NT2/D1 (cell line): ENCODE measurements around the gene FRMD4A.
"Not testable (repeated sequence)": the region's sequence is repeated elsewhere in the genome, so short reads cannot be mapped to it uniquely, and the experiment has no call there.

ENCODE experiments used
- DNase-seq: peaks from one replicate; pipeline ENCODE4 v3.0.0-alpha.2; 2011; ENCODE audit warnings: low read depth, low spot score
- H3K27me3 ChIP-seq: 2 replicates; pipeline ENCODE4 v1.6.0; 2011; ENCODE audit warnings: mild to moderate bottlenecking; ENCODE audit not compliant: insufficient read length, insufficient read depth
- H3K36me3 ChIP-seq: 2 replicates; pipeline ENCODE4 v1.6.1; 2011; ENCODE audit warnings: mild to moderate bottlenecking, low read length, mixed read lengths; ENCODE audit not compliant: insufficient read depth, insufficient read length
- H3K4me1 ChIP-seq: 2 replicates; pipeline ENCODE4 v1.5.1; 2011; ENCODE audit not compliant: insufficient read depth, insufficient read length
- H3K4me3 ChIP-seq: 2 replicates; pipeline ENCODE4 v1.5.1; 2011; ENCODE audit warnings: low read depth; ENCODE audit not compliant: insufficient read length
- H3K9ac ChIP-seq: 2 replicates; pipeline ENCODE4 v1.6.0; 2011; ENCODE audit warnings: low read depth; ENCODE audit not compliant: insufficient read length
- H3K9me3 ChIP-seq: 2 replicates; pipeline ENCODE4 v1.5.1; 2011; ENCODE audit warnings: mild to moderate bottlenecking, low read length; ENCODE audit not compliant: insufficient read depth
- SUZ12 ChIP-seq: IDR thresholded peaks from 2 replicates; pipeline ENCODE4 v1.6.1; 2011; ENCODE audit not compliant: insufficient read length, insufficient read depth; ENCODE audit errors: extremely low read depth
- YY1 ChIP-seq: IDR thresholded peaks from 2 replicates; pipeline ENCODE4 v1.6.1; 2011; ENCODE audit not compliant: insufficient read length, insufficient read depth
- ZNF274 ChIP-seq: IDR thresholded peaks from 2 replicates; pipeline ENCODE4 v1.6.1; 2011; ENCODE audit warnings: mild to moderate bottlenecking, low read depth, low read length

Gene FRMD4A

GRCh38 chr10:13902868-13903587 lies 427.7 kb downstream of the FRMD4A start:
- no peak overlapping the region for H3K4me3 ChIP-seq
- no peak overlapping the region for H3K9ac ChIP-seq
- H3K27me3 ChIP-seq: peaks cover 2% of the 10 kb centered on the region
- no peak for DNase-seq
- no peaks in the 10 kb centered on the region for H3K36me3 ChIP-seq
- no peaks in the 10 kb centered on the region for H3K9me3 ChIP-seq
- TF ChIP-seq SUZ12 (no peak), YY1 (no peak), ZNF274 (no peak)
- H3K4me1 ChIP-seq: peaks cover 2% of the 10 kb centered on the region

GRCh38 chr10:13899941-13900340 lies 430.8 kb downstream of the FRMD4A start:
- H3K9ac ChIP-seq: no peak overlapping the region
- no peaks in the 10 kb centered on the region for H3K36me3 ChIP-seq
- H3K4me3 ChIP-seq: no peak overlapping the region
- TF ChIP-seq SUZ12: no peak
- no peak for TF ChIP-seq ZNF274
- TF ChIP-seq YY1: no peak
- H3K27me3 ChIP-seq: no peaks in the 10 kb centered on the region
- peaks cover 2% of the 10 kb centered on the region for H3K4me1 ChIP-seq
- DNase-seq: no peak
- no peaks in the 10 kb centered on the region for H3K9me3 ChIP-seq

GRCh38 chr10:13896146-13896545 lies 434.6 kb downstream of the FRMD4A start:
- H3K4me3 ChIP-seq, H3K9me3 ChIP-seq, H3K9ac ChIP-seq, H3K36me3 ChIP-seq, H3K4me1 ChIP-seq, DNase-seq, H3K27me3 ChIP-seq: not testable (repeated sequence)

GRCh38 chr10:13894412-13895093 lies 436.2 kb downstream of the FRMD4A start:
- Histone ChIP-seq H3K9me3 (no peaks in the 10 kb centered on the region), H3K9ac (no peak overlapping the region), H3K4me1 (no peaks in the 10 kb centered on the region), H3K36me3 (no peaks in the 10 kb centered on the region), H3K4me3 (no peak overlapping the region), H3K27me3 (peaks cover 26% of the 10 kb centered on the region)
- no peak for TF ChIP-seq SUZ12
- TF ChIP-seq YY1: no peak
- no peak for TF ChIP-seq ZNF274
- DNase-seq: no peak

GRCh38 chr10:13893926-13894325 lies 436.8 kb downstream of the FRMD4A start:
- TF ChIP-seq ZNF274: no peak
- no peak for TF ChIP-seq YY1
- TF ChIP-seq SUZ12: no peak
- DNase-seq: no peak
- Histone ChIP-seq H3K27me3 (peaks cover 30% of the 10 kb centered on the region), H3K36me3 (peaks cover 3% of the 10 kb centered on the region), H3K4me1 (no peaks in the 10 kb centered on the region), H3K9ac (no peak overlapping the region), H3K4me3 (no peak overlapping the region), H3K9me3 (no peaks in the 10 kb centered on the region)

GRCh38 chr10:13892871-13893270 lies 437.9 kb downstream of the FRMD4A start:
- Histone ChIP-seq H3K36me3 (peaks cover 3% of the 10 kb centered on the region), H3K27me3 (peaks cover 30% of the 10 kb centered on the region), H3K4me1 (no peaks in the 10 kb centered on the region), H3K9me3 (no peaks in the 10 kb centered on the region), H3K4me3 (no peak overlapping the region), H3K9ac (no peak overlapping the region)
- TF ChIP-seq YY1 (no peak), SUZ12 (no peak), ZNF274 (no peak)
- no peak for DNase-seq

GRCh38 chr10:13892001-13892491 lies 438.7 kb downstream of the FRMD4A start:
- TF ChIP-seq SUZ12 (no peak), YY1 (no peak), ZNF274 (no peak)
- H3K9ac ChIP-seq: peak overlapping the region; percentile 74
- no peaks in the 10 kb centered on the region for H3K9me3 ChIP-seq
- H3K4me3 ChIP-seq: peak overlapping the region; percentile 32
- peaks cover 30% of the 10 kb centered on the region for H3K27me3 ChIP-seq
- no peak for DNase-seq
- H3K36me3 ChIP-seq: peaks cover 3% of the 10 kb centered on the region
- no peaks in the 10 kb centered on the region for H3K4me1 ChIP-seq
